ENCODE results near the gene PROKR2. TPM values are rescaled to one million over a fixed set of nuclear protein-coding genes. Genes with fewer than 3 reads are reported as not detected.

The PROKR2 gene
- polyA plus RNA-seq, 2 of the 4 experiments (the other 2 are of a cell fraction), result not detected

GRCh38 chr20:5354901-5355300 lies 38.1 kb upstream of the PROKR2 start:
- Histone ChIP-seq H3K27ac (peak overlapping the region; percentile 34 to 61; a peak in 5 of 6 replicates), H3K4me3 (no peak overlapping the region), H3K4me1 (peaks cover 18% of the 10 kb centered on the region), H3K9me3 (no peaks in the 10 kb centered on the region), H3K4me2 (peak overlapping the region; percentile 56; the same call in 2 of the 3 replicates)
- WGBS (ENCODE audit: missing lambda C conversion rate), result 71% methylated on average over 2 of the region's 2 CpGs
- POLR2A ChIA-PET, result no interaction called here
- CTCF ChIA-PET, result no interaction called here
- no peak for ATAC-seq
- FAIRE-seq, result no peak
- DNase-seq (ENCODE audit: low read depth in 1 of 2, low spot score in 1 of 2), result no peak
- TF ChIP-seq BCL3 (IDR thresholded peaks at IDR 0.05) (no peak), BHLHE40 (IDR thresholded peaks at IDR 0.05; ENCODE audit: low read depth, low read length) (no peak), NR3C1 (IDR thresholded peaks at IDR 0.05) (no peak), ZSCAN20 (CRISPR knock-in tag; IDR thresholded peaks at IDR 0.05) (no peak)

- H3K27ac ChIP-seq, result peak overlapping the region; percentile 55 to 61
- H3K4me1 ChIP-seq, result peaks cover 18% of the 10 kb centered on the region
- H3K4me2 ChIP-seq, result peak overlapping the region; percentile 56
- peak; percentile 46 for FAIRE-seq
- peak; percentile 74 for TF ChIP-seq MAFK (IDR thresholded peaks at IDR 0.05; ENCODE audit: partially characterized antibody)
- TF ChIP-seq MAX (IDR thresholded peaks at IDR 0.05), result no peak
- TF ChIP-seq CBX8 (IDR thresholded peaks at IDR 0.05), result no peak
- TF ChIP-seq JUNB (IDR thresholded peaks at IDR 0.05), result peak; percentile 51; the same call in 1 of the 2 replicates
- peak; percentile 28; the same call in 1 of the 2 replicates for TF ChIP-seq FOSL2 (IDR thresholded peaks at IDR 0.05)
- peak; percentile 74 for TF ChIP-seq FOSL2 (CRISPR knock-in tag; IDR thresholded peaks at IDR 0.05)
- ChIA-PET POLR2A (no interaction called here), CTCF (interaction anchor here (0.5 kb wide), 1 partner anchor 163 kb away, joined by 3 read pairs; no protein-coding TSS in a partner anchor)
- no peak overlapping the region for H3K4me3 ChIP-seq
- peak; percentile 43 to 55 for DNase-seq (ENCODE audit: low read depth in 1 of 2, low spot score in 1 of 2)
- WGBS (ENCODE audit: missing lambda C conversion rate), result 41% methylated on average over 4 of the region's 4 CpGs
- peak; percentile 72 to 79 for ATAC-seq
- H3K9me3 ChIP-seq, result no peaks in the 10 kb centered on the region
Measured at GRCh38 chr20:5353624-5354496, 37.1 kb upstream of the PROKR2 start.

- FAIRE-seq, result no peak
- no peak overlapping the region for H3K4me2 ChIP-seq
- no peak for TF ChIP-seq HEYL (CRISPR knock-in tag; IDR thresholded peaks at IDR 0.05)
- no peak for TF ChIP-seq PBX3 (IDR thresholded peaks at IDR 0.05)
- no peak for TF ChIP-seq KDM5A (IDR thresholded peaks at IDR 0.05)
- no peak for TF ChIP-seq FOSB (CRISPR knock-in tag; IDR thresholded peaks at IDR 0.05)
Measured at GRCh38 chr20:5349448-5349847, 32.7 kb upstream of the PROKR2 start.

GRCh38 chr20:5342021-5342420 lies 25.3 kb upstream of the PROKR2 start:
- Histone ChIP-seq H3K4me1 (no peaks in the 10 kb centered on the region), H3K4me3 (no peak overlapping the region), H3K27ac (no peak overlapping the region), H3K9me3 (no peaks in the 10 kb centered on the region; the same call in 2 of the 3 replicates), H3K4me2 (no peak overlapping the region)
- ChIA-PET POLR2A (no interaction called here), CTCF (no interaction called here)
- ATAC-seq (no peak), DNase-seq (ENCODE audit: low read depth in 1 of 2, low spot score in 1 of 2) (no peak), FAIRE-seq (no peak)
- 1% methylated on average over 4 of the region's 4 CpGs for WGBS (ENCODE audit: missing lambda C conversion rate)
- no peak for TF ChIP-seq NPAS2 (CRISPR knock-in tag; IDR thresholded peaks at IDR 0.05; ENCODE audit: borderline replicate concordance)
- no peak for TF ChIP-seq REST (IDR thresholded peaks at IDR 0.05)
- no peak for TF ChIP-seq CBX2 (IDR thresholded peaks at IDR 0.05; ENCODE audit: borderline replicate concordance, low read depth)
- no peak for TF ChIP-seq BCL3 (IDR thresholded peaks at IDR 0.05)
- no peak for TF ChIP-seq MYC (IDR thresholded peaks at IDR 0.05; ENCODE audit: borderline replicate concordance, low read length)
- no peak for TF ChIP-seq SMC3 (IDR thresholded peaks at IDR 0.05)
- TF ChIP-seq GATA3 (IDR thresholded peaks at IDR 0.05; ENCODE audit: borderline replicate concordance), result no peak
- TF ChIP-seq CBX8 (IDR thresholded peaks at IDR 0.05), result no peak

More at GRCh38 chr20:5349448-5349847, 32.7 kb upstream of the PROKR2 start:
- no peaks in the 10 kb centered on the region for H3K9me3 ChIP-seq
- DNase-seq (ENCODE audit: low read depth in 1 of 2, low spot score in 1 of 2) (no peak), ATAC-seq (no peak)
- CTCF ChIA-PET, result interaction anchor here (1.1 to 1.2 kb wide), 2 partner anchors 9 to 13 kb away, joined by 3 to 4 read pairs; no protein-coding TSS in a partner anchor
- H3K27ac ChIP-seq, result no peak overlapping the region
- H3K4me1 ChIP-seq, result peaks cover 13% of the 10 kb centered on the region
- 72% methylated on average over 4 of the region's 4 CpGs for WGBS (ENCODE audit: missing lambda C conversion rate)
- POLR2A ChIA-PET, result no interaction called here
- H3K4me3 ChIP-seq, result no peak overlapping the region
